ENCODE measurements around the gene MMP23B. TPM values are rescaled to one million over a fixed set of nuclear protein-coding genes. Genes with fewer than 3 reads are reported as not detected.

MMP23B gene
- total and polyA plus RNA-seq, 2 experiments from 2014 or later = 15.8 to 16.2 TPM

Other genes starting within 250 kb of the MMP23B start
- gene CCNL2, start 232.8 kb upstream of the MMP23B start, total RNA-seq (2014; rRNA removed; shearing (Covaris generic)) = 146 and 147 TPM in 2 replicates
- gene CCNL2, start 232.8 kb upstream of the MMP23B start, polyA plus RNA-seq (2016; fragmentation: Nextera tagmentation; extraction: Ambion mirVana) = 99.4 and 115 TPM in 2 replicates
- gene MRPL20, start 224.9 kb upstream of the MMP23B start, total RNA-seq (2014; rRNA removed; shearing (Covaris generic)) = 158 and 173 TPM in 2 replicates
- 319 and 344 TPM in 2 replicates for gene MRPL20, start 224.9 kb upstream of the MMP23B start, polyA plus RNA-seq (2016; fragmentation: Nextera tagmentation; extraction: Ambion mirVana)
- 1.7 and 1.8 TPM in 2 replicates for gene ANKRD65, start 210.9 kb upstream of the MMP23B start, total RNA-seq (2014; rRNA removed; shearing (Covaris generic))
- gene ANKRD65, start 210.9 kb upstream of the MMP23B start, polyA plus RNA-seq (2016; fragmentation: Nextera tagmentation; extraction: Ambion mirVana) = 1.6 and 2.6 TPM in 2 replicates
- gene VWA1, start 196.5 kb upstream of the MMP23B start, total RNA-seq (2014; rRNA removed; shearing (Covaris generic)) = 21.9 and 31.5 TPM in 2 replicates
- gene VWA1, start 196.5 kb upstream of the MMP23B start, polyA plus RNA-seq (2016; fragmentation: Nextera tagmentation; extraction: Ambion mirVana) = 7.2 and 7.9 TPM in 2 replicates
- gene ATAD3C, start 182.5 kb upstream of the MMP23B start, total RNA-seq (2014; rRNA removed; shearing (Covaris generic)) = 0.45 and 1.2 TPM in 2 replicates
- 1.1 and 1.3 TPM in 2 replicates for gene ATAD3C, start 182.5 kb upstream of the MMP23B start, polyA plus RNA-seq (2016; fragmentation: Nextera tagmentation; extraction: Ambion mirVana)
- gene ATAD3B, start 160.4 kb upstream of the MMP23B start, total RNA-seq (2014; rRNA removed; shearing (Covaris generic)) = 61.4 and 63.4 TPM in 2 replicates
- gene ATAD3B, start 160.4 kb upstream of the MMP23B start, polyA plus RNA-seq (2016; fragmentation: Nextera tagmentation; extraction: Ambion mirVana) = 32.3 and 37.8 TPM in 2 replicates
- 71.4 and 80.3 TPM in 2 replicates for gene ATAD3A, start 120.0 kb upstream of the MMP23B start, total RNA-seq (2014; rRNA removed; shearing (Covaris generic))
- gene ATAD3A, start 120.0 kb upstream of the MMP23B start, polyA plus RNA-seq (2016; fragmentation: Nextera tagmentation; extraction: Ambion mirVana) = 36.5 and 39.3 TPM in 2 replicates
- gene TMEM240, start 91.5 kb upstream of the MMP23B start, total RNA-seq (2014; rRNA removed; shearing (Covaris generic)) = 0.74 and 5.1 TPM in 2 replicates
- 1.8 and 1.9 TPM in 2 replicates for gene TMEM240, start 91.5 kb upstream of the MMP23B start, polyA plus RNA-seq (2016; fragmentation: Nextera tagmentation; extraction: Ambion mirVana)
- gene SSU72, start 57.3 kb upstream of the MMP23B start, total RNA-seq (2014; rRNA removed; shearing (Covaris generic)) = 148 and 163 TPM in 2 replicates
- 244 and 248 TPM in 2 replicates for gene SSU72, start 57.3 kb upstream of the MMP23B start, polyA plus RNA-seq (2016; fragmentation: Nextera tagmentation; extraction: Ambion mirVana)
- gene FNDC10, start 32.0 kb upstream of the MMP23B start, total RNA-seq (2014; rRNA removed; shearing (Covaris generic)) = 11.1 and 15.1 TPM in 2 replicates
- 7.7 and 8.6 TPM in 2 replicates for gene FNDC10, start 32.0 kb upstream of the MMP23B start, polyA plus RNA-seq (2016; fragmentation: Nextera tagmentation; extraction: Ambion mirVana)
- gene MIB2, start 16.7 kb upstream of the MMP23B start, total RNA-seq (2014; rRNA removed; shearing (Covaris generic)) = 57.3 and 82.6 TPM in 2 replicates
- gene MIB2, start 16.7 kb upstream of the MMP23B start, polyA plus RNA-seq (2016; fragmentation: Nextera tagmentation; extraction: Ambion mirVana) = 104 and 120 TPM in 2 replicates
- 19.8 and 22.4 TPM in 2 replicates for gene CDK11B, start 26.8 kb downstream of the MMP23B start, total RNA-seq (2014; rRNA removed; shearing (Covaris generic))
- 76.7 and 82.1 TPM in 2 replicates for gene CDK11B, start 26.8 kb downstream of the MMP23B start, polyA plus RNA-seq (2016; fragmentation: Nextera tagmentation; extraction: Ambion mirVana)
- gene SLC35E2B, start 60.6 kb downstream of the MMP23B start, total RNA-seq (2014; rRNA removed; shearing (Covaris generic)) = 53.4 and 63.0 TPM in 2 replicates
- gene SLC35E2B, start 60.6 kb downstream of the MMP23B start, polyA plus RNA-seq (2016; fragmentation: Nextera tagmentation; extraction: Ambion mirVana) = 16.8 and 17.6 TPM in 2 replicates
- gene CDK11A, start 92.2 kb downstream of the MMP23B start, total RNA-seq (2014; rRNA removed; shearing (Covaris generic)) = 19.6 and 22.8 TPM in 2 replicates
- 72.6 and 76.1 TPM in 2 replicates for gene CDK11A, start 92.2 kb downstream of the MMP23B start, polyA plus RNA-seq (2016; fragmentation: Nextera tagmentation; extraction: Ambion mirVana)
- gene NADK, start 146.3 kb downstream of the MMP23B start, total RNA-seq (2014; rRNA removed; shearing (Covaris generic)) = 62.8 and 73.2 TPM in 2 replicates
- 45.3 and 47.2 TPM in 2 replicates for gene NADK, start 146.3 kb downstream of the MMP23B start, polyA plus RNA-seq (2016; fragmentation: Nextera tagmentation; extraction: Ambion mirVana)

All from GM23338 (cell line).